Measurements from ENCODE around the gene B3GALT4.

The B3GALT4 gene

GRCh38 chr6:33315793-33316602 is 39.1 kb downstream of the B3GALT4 start:
- DNase-seq, result no peak

- DNase-seq, result peak; percentile 59
Measured at GRCh38 chr6:33316603-33317418, 39.9 kb downstream of the B3GALT4 start.

- no peak for DNase-seq
Measured at GRCh38 chr6:33317419-33317668, 40.4 kb downstream of the B3GALT4 start.

- peak; percentile 100 for DNase-seq
Measured at GRCh38 chr6:33317669-33318425, 40.9 kb downstream of the B3GALT4 start, which contains the start of gene ZBTB22. TSS of gene ZBTB22 (minus strand) at chr6:33317744. CDS start at chr6:33316916, 828 bp downstream.

- DNase-seq, result no peak
Measured at GRCh38 chr6:33318426-33319073, 41.6 kb downstream of the B3GALT4 start.

GRCh38 chr6:33319939-33320314 is 43.0 kb downstream of the B3GALT4 start:
- DNase-seq, result no peak

- DNase-seq, result no peak
Measured at GRCh38 chr6:33320315-33321181, 43.6 kb downstream of the B3GALT4 start.

- no peak for DNase-seq
Measured at GRCh38 chr6:33321227-33321626, 44.3 kb downstream of the B3GALT4 start.

GRCh38 chr6:33323623-33323948 is 46.7 kb downstream of the B3GALT4 start:
- no peak for DNase-seq

GRCh38 chr6:33324125-33324524 is 47.2 kb downstream of the B3GALT4 start:
- DNase-seq, result no peak

All from NCI-H82 (cell line).